Gastrocnemius medialis (tissue), 4 donors: ENCODE data around the gene ZKSCAN5. TPM values are rescaled to one million over a fixed set of nuclear protein-coding genes. Genes with fewer than 3 reads are reported as not detected.
"Not testable (repeated sequence)": the region's sequence is repeated elsewhere in the genome, so short reads cannot be mapped to it uniquely, and the experiment has no call there.

Experiments
- ATAC-seq, 2 donors: fragments of 150-250 bp; one replicate each; pipeline ENCODE4 v1.9.1; 2016
- DNase-seq, 2 donors: peaks; one replicate each; pipeline ENCODE4 v3.0.0-alpha.2; 2019
- H3K27ac ChIP-seq, 4 donors: fragments of 200-600 bp; sonication (generic); 1 replicate in 1 of 4; 2 replicates in 3 of 4; pipeline ENCODE4 v1.5.1; 2016 to 2018; ENCODE audit warnings: mild to moderate bottlenecking in 2 of 4, moderate library complexity in 1 of 4
- H3K27me3 ChIP-seq, 3 donors: fragments of 200-600 bp; sonication (generic) in 2 of 3; 1 replicate in 1 of 3; 2 replicates in 2 of 3; pipeline versions ENCODE4 v1.5.1 to v1.6.0; 2016 to 2019; ENCODE audit warnings: mild to moderate bottlenecking in 1 of 3, moderate library complexity in 1 of 3
- H3K36me3 ChIP-seq, 2 donors: fragments of 200-600 bp; sonication (generic) in 1 of 2; one replicate each; pipeline ENCODE4 v1.5.1; 2017 to 2018
- H3K4me1 ChIP-seq, 2 donors: fragments of 200-600 bp; sonication (generic) in 1 of 2; one replicate each; pipeline ENCODE4 v1.5.1; 2016 to 2017; ENCODE audit warnings: mild to moderate bottlenecking in 2 of 2
- H3K4me3 ChIP-seq, 4 donors: fragments of 200-600 bp; sonication (generic) in 3 of 4; 1 replicate in 1 of 4; 2 replicates in 3 of 4; pipeline ENCODE4 v1.5.1; 2016 to 2019; ENCODE audit warnings: mild to moderate bottlenecking in 2 of 4
- H3K9me3 ChIP-seq, 3 donors: fragments of 200-600 bp; sonication (generic) in 2 of 3; 1 replicate in 1 of 3; 2 replicates in 2 of 3; pipeline ENCODE4 v1.5.1; 2016 to 2019
- CTCF ChIP-seq, 5 experiments: fragments of 450-650 bp in 3 of 5; fragments of 200-600 bp in 2 of 5; sonication (generic) in 2 of 5; IDR thresholded peaks in 4 of 5; conservative IDR thresholded peaks in 1 of 5; 1 replicate in 4 of 5; 2 replicates in 1 of 5; pipeline ENCODE4 v1.5.1; 2016 to 2019; ENCODE audit warnings: antibody characterized with exemption in 5 of 5, mild to moderate bottlenecking in 3 of 5, moderate library complexity in 3 of 5
- POLR2A ChIP-seq, 2 donors: fragments of 450-650 bp; IDR thresholded peaks; one replicate each; pipeline ENCODE4 v1.6.1; 2017; ENCODE audit warnings: antibody characterized with exemption in 2 of 2, mild to moderate bottlenecking in 2 of 2, moderate library complexity in 2 of 2
- in situ Hi-C, 4 donors: fragments of 200-750 bp; cut with MboI; loops; one replicate each; pipeline versions ENCODE4 v1.15.0 to v1.8.0; 2017; ENCODE audit warnings: low sequenced_read_pairs in 4 of 4
- intact Hi-C: fragments of 100-400 bp; cut with DNase I; formaldehyde crosslinking; loops from one replicate; pipeline ENCODE4 v1.15.1; 2023; ENCODE audit warnings: low total_unique reads
- total RNA-seq, 4 donors: library from RNA; depleted of rRNA; stranded (reverse); fragments of >200 nt; gene quantifications; one replicate each; pipeline versions ENCODE4 v1.1.0 to v1.2.3, GENCODE V29; 2016

Gene ZKSCAN5
- total RNA-seq, 4 donors from 2014 or later, result 7.3 to 12.3 (median 10.5) TPM

- H3K4me3 ChIP-seq, result no peak overlapping the region
- in situ Hi-C loops (no loop called here), intact Hi-C loops (loop anchor here (5.0 kb wide), 1 partner anchor 174 kb away; the partner anchor contains the start of gene CYP3A7)
- H3K4me1 ChIP-seq, result peaks cover 10 to 25% of the 10 kb centered on the region in 2 donors
- ATAC-seq, result no peak
- no peaks in the 10 kb centered on the region for H3K27me3 ChIP-seq
- DNase-seq, result no peak
- peak overlapping the region; percentile 96 to 99 (median 98) for H3K27ac ChIP-seq
- TF ChIP-seq CTCF (IDR thresholded peaks at IDR 0.05 in 4 of 5, conservative IDR thresholded peaks at IDR 0.05 in 1 of 5), result no peak
- no peaks in the 10 kb centered on the region for H3K9me3 ChIP-seq
- peaks cover 0 to 64% of the 10 kb centered on the region in 2 donors for H3K36me3 ChIP-seq
Measured at GRCh38 chr7:99563650-99564049, 59.2 kb downstream of the ZKSCAN5 start.

- DNase-seq, H3K9me3 ChIP-seq, in situ Hi-C loops, H3K4me1 ChIP-seq, H3K4me3 ChIP-seq, H3K27me3 ChIP-seq, H3K27ac ChIP-seq, ATAC-seq, intact Hi-C loops: not testable (repeated sequence)
- peaks cover 0 to 61% of the 10 kb centered on the region in 2 donors for H3K36me3 ChIP-seq
Measured at GRCh38 chr7:99568770-99569169, 64.3 kb downstream of the ZKSCAN5 start.

- intact Hi-C loops, result no loop called here
- no peaks in the 10 kb centered on the region for H3K9me3 ChIP-seq
- no peak overlapping the region for H3K27ac ChIP-seq
- ATAC-seq (no peak), DNase-seq (no peak)
- in situ Hi-C loops, result no loop called here
- no peak overlapping the region for H3K4me3 ChIP-seq
- H3K27me3 ChIP-seq, result no peaks in the 10 kb centered on the region
- no peak for TF ChIP-seq POLR2A (IDR thresholded peaks at IDR 0.05)
- no peak for TF ChIP-seq CTCF (IDR thresholded peaks at IDR 0.05 in 4 of 5, conservative IDR thresholded peaks at IDR 0.05 in 1 of 5)
- H3K4me1 ChIP-seq, result peaks cover 2 to 3% of the 10 kb centered on the region in 2 donors
- peaks cover 0 to 34% of the 10 kb centered on the region in 2 donors for H3K36me3 ChIP-seq
Measured at GRCh38 chr7:99571768-99572167, 67.3 kb downstream of the ZKSCAN5 start.

- no peaks in the 10 kb centered on the region for H3K27me3 ChIP-seq
- ATAC-seq (no peak), DNase-seq (no peak)
- in situ Hi-C loops (no loop called here), intact Hi-C loops (no loop called here)
- H3K4me1 ChIP-seq, result peaks cover 14 to 16% of the 10 kb centered on the region in 2 donors
- H3K9me3 ChIP-seq, result no peaks in the 10 kb centered on the region
- TF ChIP-seq CTCF (IDR thresholded peaks at IDR 0.05 in 4 of 5, conservative IDR thresholded peaks at IDR 0.05 in 1 of 5) (no peak), POLR2A (IDR thresholded peaks at IDR 0.05) (no peak)
- H3K36me3 ChIP-seq, result peaks cover 0 to 34% of the 10 kb centered on the region in 2 donors
- no peak overlapping the region for H3K4me3 ChIP-seq
- no peak overlapping the region for H3K27ac ChIP-seq
Measured at GRCh38 chr7:99573257-99573656, 68.8 kb downstream of the ZKSCAN5 start.

GRCh38 chr7:99576251-99576650 lies 71.8 kb downstream of the ZKSCAN5 start:
- DNase-seq (no peak), ATAC-seq (no peak)
- H3K27me3 ChIP-seq, result no peaks in the 10 kb centered on the region
- peaks cover 0 to 8% of the 10 kb centered on the region in 2 donors for H3K36me3 ChIP-seq
- peak overlapping the region; percentile 72 to 81 (median 78) for H3K27ac ChIP-seq
- no peak overlapping the region for H3K4me3 ChIP-seq
- peaks cover 26 to 27% of the 10 kb centered on the region in 2 donors for H3K4me1 ChIP-seq
- intact Hi-C loops (loop anchor here (1.0 kb wide), 1 partner anchor 15 kb away; no protein-coding TSS in a partner anchor), in situ Hi-C loops (no loop called here)
- no peaks in the 10 kb centered on the region for H3K9me3 ChIP-seq
- TF ChIP-seq POLR2A (IDR thresholded peaks at IDR 0.05), result no peak
- no peak for TF ChIP-seq CTCF (IDR thresholded peaks at IDR 0.05 in 4 of 5, conservative IDR thresholded peaks at IDR 0.05 in 1 of 5)
